Caki2 (cell line): ENCODE data around the gene SOWAHC. TPM values are rescaled to one million over a fixed set of nuclear protein-coding genes. Genes with fewer than 3 reads are reported as not detected.
"Not testable (repeated sequence)": the region's sequence is repeated elsewhere in the genome, so short reads cannot be mapped to it uniquely, and the experiment has no call there.

Experiments used
- DNase-seq: peaks from one replicate; pipeline ENCODE4 v3.0.0-alpha.2; 2015; ENCODE audit warnings: low read depth
- in situ Hi-C: cut with HindIII; loops from 2 replicates; pipeline ENCODE4 v1.10.0; 2016; ENCODE audit warnings: low sequenced_read_pairs, low pct_unique_long_range_greater_than_20kb, mixed read lengths
- total RNA-seq: library from RNA; depleted of rRNA; stranded (reverse); fragments of >200 nt; shearing (Covaris generic); gene quantifications from 2 replicates; pipeline ENCODE4 v1.2.3, GENCODE V29; 2014; ENCODE audit warnings: low replicate concordance; rRNA removed

SOWAHC gene, protein sequence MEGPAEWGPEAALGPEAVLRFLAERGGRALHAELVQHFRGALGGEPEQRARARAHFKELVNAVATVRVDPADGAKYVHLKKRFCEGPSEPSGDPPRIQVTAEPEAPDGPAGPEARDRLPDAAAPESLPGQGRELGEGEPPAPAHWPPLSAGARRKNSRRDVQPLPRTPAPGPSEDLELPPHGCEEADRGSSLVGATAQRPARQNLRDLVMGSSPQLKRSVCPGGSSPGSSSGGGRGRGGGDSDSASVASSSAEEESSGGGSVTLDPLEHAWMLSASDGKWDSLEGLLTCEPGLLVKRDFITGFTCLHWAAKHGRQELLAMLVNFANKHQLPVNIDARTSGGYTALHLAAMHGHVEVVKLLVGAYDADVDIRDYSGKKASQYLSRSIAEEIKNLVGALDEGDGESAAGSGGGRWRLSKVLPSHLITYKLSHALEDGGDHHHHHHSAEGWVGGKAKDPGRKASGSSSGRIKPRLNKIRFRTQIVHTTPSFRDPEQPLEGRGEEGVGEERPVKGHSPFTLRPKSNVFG
- 15.1 and 26.9 TPM in 2 replicates for total RNA-seq

DNA sequence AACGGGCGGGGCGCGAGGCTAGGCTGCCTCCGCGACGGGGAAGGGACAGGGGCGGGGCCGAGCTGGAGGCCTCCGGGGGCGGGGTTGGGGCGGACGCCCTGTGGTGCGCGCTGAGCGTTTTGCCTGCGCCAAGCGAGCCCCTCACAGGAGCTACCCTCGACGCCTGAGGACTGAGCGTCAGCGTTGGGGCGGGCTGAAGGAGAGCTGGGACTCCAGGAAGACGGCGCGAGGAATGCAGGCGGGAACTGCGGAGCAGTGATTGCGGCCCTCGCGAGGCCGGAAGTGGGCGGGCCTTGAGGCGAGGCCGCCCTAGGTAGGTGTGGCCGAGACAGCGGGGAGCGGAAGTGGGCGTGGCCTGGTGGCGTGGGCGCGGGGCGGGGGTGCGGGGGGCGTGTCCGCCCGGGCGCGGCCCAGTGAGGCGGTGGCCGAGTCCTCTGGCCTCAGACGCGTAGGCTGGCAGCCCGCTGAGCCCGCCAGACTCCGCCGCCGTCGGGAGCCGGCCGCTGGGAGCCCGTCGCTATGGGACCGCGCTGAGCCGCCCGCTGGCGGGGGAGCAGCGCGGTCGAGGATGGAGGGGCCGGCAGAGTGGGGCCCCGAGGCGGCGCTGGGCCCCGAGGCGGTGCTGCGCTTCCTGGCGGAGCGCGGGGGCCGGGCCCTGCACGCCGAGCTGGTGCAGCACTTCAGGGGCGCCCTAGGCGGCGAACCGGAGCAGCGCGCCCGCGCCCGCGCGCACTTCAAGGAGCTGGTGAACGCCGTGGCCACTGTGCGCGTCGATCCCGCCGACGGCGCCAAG lies at the start of gene SOWAHC, which contains the start of gene SEPTIN10:
Gene SOWAHC (plus strand): TSS at position 443 of the 793 bp plus-strand sequence. CDS start 126 bp downstream, at position 569.
Gene SEPTIN10 (minus strand): TSS at position 45 of the 793 bp plus-strand sequence. CDS start 139 bp downstream, outside the sequence.
- DNase-seq = peak; percentile 99

DNA sequence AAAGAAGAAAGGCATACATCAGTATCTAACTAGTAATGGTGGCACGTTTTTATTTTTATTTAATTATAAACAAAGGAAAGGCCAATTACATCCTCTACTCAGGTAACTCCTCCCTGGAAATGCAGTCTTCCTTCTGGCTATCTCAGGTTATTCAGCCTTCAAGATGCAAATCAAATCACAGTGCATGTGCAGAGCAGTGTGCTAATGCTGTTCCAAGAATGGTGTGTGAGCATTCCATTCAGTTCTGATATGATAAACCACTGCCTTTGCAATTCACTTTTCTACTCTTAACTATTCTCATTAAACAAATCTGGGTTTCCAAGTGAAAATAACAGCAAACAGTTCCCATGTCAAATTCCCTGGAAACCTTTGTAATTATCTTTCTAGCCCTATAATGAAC lies 38.8 kb upstream of the SOWAHC start:
- in situ Hi-C loops = no loop called here
- DNase-seq = no peak

More for the DNA sequence above, at the start of gene SOWAHC, which contains the start of gene SEPTIN10:
- in situ Hi-C loops = no loop called here

DNA sequence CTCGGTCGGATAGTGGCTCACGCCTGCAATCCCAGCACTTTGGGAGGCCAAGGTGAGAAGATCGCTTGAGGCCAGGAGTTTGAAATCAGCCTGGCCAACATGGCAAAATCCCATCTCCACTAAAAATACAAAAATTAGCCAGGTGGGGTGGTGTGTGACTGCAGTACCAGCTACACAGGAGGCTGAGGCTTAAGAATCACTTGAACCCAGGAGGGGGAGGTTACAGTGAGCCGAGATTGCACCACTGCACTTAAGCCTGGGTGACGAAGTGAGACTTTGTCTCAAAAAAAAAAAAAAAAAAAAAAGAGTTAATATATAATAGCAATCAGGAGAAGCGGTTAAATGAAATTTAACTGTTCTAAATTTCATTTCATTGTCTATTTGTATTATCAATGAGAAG lies 36.5 kb upstream of the SOWAHC start:
- in situ Hi-C loops, DNase-seq: not testable (repeated sequence)

DNA sequence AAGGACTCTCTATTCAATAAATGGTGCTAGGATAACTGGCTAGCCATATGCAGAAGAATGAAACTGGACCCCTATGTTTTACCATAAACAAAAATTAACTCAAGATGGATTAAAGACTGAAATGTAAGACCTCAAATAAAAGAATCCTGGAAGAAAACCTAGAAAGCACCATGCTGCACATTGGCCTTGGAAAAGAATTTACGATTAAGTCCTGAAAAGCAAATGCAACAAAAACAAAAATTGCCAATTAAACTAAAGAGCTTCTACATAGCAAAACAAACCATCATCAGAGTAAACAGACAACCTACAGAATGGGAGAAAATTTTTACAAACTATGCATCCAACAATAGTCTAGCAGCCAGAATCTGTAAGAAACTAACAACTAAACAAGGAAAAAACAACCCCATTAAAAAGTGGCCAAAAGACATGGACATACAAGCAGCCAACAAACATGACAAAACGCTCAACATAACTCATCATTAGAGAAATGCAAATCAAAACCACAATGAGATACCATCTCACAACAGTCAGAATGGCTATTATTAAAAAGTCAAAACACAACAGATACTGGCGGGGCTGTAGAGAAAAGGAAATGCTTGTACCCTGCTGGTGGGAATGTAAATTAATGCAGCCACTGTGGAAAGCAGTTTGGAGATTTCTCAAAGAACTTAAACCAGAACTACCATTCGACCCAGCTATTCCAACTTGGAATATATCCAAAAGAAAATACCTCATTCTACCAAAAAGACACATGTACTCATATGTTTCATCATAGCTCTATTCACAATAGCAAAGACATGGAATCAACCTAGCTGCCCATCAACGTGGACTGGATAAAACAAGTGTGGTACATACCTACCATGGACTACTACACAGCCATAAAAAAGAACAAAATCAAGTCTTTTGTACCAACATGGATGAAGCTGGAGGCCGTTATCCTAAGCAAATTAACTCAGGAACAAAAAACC lies 31.0 kb upstream of the SOWAHC start:
- DNase-seq = no peak
- in situ Hi-C loops = no loop called here

DNA sequence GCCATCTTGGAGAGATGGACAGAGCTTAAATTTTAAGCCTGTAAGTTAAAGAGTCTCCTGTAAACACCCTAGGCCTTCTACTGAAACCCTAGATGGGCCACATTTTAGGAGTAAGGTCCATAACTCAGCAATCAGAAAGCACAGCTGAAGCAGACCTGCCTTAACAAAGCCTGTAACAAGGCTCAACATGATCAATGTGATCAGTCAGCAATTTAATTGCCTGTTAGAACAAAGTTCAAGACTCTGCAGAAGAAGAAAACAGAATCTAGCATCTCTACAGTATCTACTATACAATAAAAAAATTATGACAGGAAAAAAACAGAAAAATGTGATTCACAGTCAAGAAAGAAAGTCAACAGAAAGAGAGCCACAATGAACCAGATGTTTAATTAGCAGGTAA lies 27.5 kb upstream of the SOWAHC start:
- in situ Hi-C loops = no loop called here
- DNase-seq = no peak

DNA sequence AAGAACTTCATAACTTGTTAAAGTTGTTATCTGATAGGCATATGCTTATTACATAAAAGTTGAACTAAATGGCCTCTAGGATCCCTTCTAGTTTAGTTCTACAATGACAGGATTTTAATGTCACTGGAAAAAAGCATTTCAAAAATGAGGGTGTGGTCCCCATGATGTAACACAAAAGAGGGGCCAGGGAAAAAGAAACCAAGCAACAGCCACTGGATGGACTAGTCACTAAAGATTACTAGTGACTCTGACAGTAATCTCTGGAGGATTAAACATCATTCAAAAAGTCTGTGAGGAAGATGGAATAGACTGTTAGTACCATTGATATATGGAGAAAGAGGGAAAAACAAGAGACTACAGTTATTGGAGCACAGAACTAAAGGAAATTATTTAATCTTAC lies 23.0 kb upstream of the SOWAHC start:
- in situ Hi-C loops = no loop called here
- DNase-seq = no peak

DNA sequence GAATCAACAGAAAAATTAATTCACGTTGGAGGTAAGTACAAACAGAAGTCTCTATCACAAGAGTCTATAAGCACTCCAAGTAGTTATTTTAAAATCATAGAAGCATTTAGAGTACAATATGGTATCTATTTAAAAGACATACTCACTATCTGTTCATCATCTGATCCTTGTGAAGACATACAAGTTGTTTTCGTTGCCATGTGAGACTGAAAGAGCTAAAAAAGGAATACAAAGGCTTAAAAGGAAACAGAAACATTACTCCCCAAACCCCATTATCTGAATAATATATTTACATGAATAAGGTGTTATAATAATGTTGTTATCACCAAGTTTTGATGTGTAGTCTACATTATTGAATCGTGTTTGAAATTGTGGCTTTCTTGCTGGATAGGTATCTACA lies 21.3 kb upstream of the SOWAHC start:
- DNase-seq = no peak
- in situ Hi-C loops = no loop called here

DNA sequence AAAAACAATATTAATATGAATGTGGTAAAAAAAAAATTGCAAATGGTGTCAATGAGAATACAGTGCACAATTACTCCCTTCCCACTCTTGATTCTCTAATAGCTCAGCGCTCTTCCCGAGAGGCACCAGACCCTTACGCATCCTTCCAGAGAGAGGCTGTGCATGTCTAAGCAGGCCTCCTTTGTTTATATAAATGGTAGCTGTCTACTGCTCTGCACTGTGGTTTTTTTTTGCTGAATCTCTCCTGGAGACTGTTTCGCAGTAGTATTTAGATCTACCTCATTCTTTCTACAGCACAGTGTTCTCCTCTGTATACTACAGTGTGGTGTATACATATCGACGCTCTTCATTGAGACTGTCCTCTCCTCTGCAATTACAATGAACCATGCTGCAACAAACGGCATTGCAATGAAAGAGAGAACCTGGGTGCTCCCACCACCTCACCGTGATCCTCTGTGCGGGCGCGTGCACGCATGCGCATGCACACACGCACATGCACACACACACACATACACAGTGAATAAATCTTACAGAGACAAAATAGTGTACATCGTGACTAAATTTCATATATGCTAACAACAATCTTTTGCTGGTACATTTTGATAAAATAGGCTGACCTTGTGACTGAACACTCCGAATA lies 19.8 kb upstream of the SOWAHC start:
- in situ Hi-C loops = no loop called here
- no peak for DNase-seq

DNA sequence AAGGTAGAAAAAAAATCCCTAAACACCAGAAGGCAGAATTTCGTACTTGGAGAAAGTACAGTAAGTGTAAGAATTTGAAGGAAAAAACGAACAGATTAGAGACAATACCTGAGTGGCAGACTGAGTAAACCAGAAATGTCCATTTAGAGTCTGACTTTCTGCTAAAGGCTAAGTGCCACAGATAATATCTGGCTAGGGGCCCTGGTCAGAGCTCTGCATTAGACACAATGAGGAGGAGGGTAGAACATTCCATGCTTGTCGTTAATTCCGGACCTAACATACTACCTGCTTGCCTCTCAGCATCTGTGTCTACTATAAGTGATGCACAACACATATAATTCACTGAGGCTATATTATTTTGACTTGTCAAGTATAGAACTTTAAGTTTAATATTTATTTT lies 18.5 kb upstream of the SOWAHC start:
- in situ Hi-C loops = no loop called here
- DNase-seq = no peak

DNA sequence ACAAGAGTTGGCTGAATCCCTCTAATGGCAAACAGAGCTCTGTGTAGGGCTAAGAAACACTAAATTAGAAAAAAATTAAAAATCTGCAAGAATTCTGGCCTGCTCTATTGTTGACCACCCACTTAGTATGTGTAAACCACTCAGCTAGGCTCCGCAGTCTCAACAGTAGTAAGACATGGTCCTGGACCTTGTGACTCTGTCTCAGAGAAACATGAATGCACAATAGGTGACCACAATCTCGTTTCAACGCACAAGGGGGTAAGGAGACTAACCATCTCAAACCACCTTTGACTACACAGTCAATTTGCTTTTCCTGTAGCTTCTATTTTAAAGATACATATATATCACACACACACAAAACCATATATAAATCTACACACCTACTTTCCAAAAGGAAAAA lies 16.9 kb upstream of the SOWAHC start:
- in situ Hi-C loops = no loop called here
- DNase-seq = no peak

DNA sequence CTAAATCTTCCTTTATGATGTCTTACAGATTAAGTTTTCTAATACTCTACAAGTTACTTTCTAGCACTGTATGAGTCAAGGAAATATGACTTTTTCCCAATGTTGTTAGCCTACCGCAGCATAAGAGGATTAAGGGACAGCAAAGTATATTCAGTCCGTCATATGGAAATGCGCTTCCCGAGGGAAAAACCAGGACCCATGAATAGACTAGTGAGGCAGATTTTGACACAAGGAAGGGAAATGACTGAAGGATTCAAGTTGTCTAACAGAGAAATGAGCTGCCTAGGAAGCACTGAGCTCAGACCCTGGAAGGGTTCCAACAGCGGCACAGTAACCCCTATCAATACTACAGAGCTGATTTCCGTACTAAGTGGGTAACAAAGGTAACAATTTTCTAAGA lies 12.4 kb upstream of the SOWAHC start:
- no peak for DNase-seq
- in situ Hi-C loops = no loop called here

DNA sequence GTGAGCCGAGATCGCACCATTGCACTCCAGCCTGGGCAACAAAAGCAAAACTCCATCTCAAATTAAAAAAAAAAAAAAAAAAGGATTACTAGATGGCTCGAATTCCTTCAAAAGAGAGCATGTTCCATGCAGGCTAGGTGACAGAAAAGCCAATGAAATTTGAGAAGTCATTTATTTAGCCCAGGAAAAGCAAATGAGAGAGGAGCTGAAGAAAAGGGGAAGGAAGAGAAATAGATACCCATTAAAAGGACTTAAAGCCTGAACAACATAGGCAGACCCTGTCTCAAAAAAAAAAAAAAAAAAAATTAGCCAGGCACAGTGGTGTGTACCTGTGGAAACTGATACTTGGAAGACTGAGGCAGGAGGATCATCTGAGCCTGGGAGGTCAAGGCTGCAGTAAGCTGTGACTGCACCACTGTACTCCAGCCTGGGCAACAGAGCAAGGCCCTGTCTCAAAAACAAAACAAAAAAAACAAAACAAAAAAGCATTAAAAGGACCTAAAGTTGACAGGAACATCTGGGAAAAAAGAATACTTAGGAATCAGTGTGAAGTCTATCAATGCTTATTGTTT lies 11.5 kb upstream of the SOWAHC start:
- no peak for DNase-seq
- in situ Hi-C loops = no loop called here

DNA sequence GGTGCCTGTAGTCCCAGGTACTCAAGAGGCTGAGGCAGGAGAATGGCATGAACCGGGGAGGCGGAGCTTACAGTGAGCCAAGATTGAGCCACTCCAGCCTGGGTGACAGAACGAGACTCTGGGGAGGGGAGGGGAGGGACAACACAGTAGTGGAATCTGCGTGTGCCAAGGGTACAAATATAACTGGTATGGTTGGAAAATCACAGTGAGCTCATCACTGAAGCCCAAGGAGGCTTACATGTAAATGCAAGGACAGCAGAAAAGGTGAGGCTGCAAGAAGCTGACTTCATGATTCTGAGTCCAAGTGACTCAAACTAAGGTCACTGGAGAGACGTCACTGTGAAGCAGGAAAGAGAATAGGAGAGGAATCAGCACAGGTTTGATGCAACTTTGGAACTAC lies 9.6 kb upstream of the SOWAHC start:
- in situ Hi-C loops = no loop called here
- DNase-seq = peak; percentile 88

DNA sequence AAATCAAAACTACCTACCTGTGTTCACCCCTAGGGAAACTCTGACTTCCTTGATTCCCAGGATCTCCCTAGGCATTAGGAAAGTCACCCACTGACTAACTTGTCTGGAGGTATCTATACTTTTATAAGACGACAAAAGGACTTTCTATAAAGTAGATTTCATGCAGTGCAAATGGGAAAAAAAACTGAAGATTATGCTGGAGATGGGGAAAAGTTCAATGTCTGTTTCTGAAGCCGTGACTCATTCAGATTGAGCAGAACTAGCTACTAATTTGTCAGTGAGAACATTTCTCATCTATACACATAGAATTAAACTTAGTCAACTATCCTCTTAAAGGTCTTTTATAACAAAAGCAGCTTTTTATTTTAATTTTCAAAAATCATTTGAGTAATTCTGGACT lies 6.4 kb upstream of the SOWAHC start:
- DNase-seq = peak; percentile 45
- in situ Hi-C loops = no loop called here

DNA sequence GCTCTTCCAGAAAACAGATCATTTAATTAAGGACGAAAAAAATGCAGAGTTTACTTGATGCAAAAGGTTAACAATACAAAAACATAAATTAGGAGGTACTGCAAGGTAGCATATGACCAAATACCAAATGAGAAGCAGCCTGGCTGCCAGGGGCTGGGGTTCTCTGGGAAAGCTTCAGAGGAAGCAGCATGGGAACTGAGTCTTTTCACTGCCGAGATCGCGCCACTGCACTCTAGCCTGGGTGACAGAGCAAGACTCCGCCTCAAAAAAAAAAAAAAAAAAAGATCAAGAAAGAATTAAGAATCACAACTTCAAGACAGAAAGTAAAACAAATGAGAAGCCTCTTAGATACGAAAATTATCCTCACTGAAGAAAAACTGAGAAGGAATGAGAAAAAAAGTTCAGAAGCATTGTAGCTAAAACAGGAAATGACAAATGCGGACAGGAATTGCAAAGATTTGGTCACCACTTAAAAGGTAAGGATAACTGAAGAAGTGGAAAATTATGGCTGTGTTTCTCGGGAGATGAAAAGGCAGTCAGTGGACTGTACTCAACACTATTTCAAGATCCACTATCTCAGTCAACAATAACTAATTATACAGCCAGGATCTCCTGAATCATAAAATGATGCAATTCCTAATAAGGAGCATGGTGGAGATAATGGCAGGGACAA lies 4.7 kb upstream of the SOWAHC start:
- DNase-seq = peak; percentile 81
- in situ Hi-C loops = no loop called here

DNA sequence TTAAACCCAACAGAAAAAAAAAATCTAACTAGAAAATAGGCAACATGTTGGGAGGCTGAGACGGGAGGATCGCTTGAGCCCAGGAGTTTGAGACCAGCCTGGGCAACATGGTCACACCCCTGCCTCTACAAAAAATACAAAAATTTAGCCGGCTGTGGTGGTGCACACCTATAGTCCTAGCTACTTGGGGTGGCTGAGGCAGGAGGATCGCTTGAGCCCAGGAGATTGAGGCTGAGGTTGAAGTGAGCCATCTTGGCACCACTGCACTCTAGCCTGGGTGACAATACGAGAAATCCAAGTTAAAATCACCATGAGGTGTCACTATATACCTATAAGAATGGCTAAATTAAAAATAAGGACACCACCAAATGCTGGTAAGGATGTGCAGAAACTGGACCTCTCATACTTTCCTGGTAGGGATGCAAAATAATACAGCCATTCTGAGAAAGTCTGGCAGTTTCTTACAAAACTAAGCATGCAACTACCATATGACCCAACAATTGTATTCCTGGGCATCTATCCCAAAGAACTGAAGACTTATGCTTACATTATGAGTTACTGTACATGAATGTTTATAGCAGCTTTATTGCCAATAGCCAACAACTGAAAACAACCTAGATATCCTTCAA lies 2.6 kb upstream of the SOWAHC start:
- peak; percentile 70 for DNase-seq
- in situ Hi-C loops = no loop called here
